ENCODE data around the gene SYTL1. TPM values are rescaled to one million over a fixed set of nuclear protein-coding genes. Genes with fewer than 3 reads are reported as not detected.

SYTL1 gene
- total RNA-seq, 4 donors from 2014 or later = 1.6 to 11.3 (median 4.8) TPM; not detected in 1

GRCh38 chr1:27380224-27380623 is 38.4 kb downstream of the SYTL1 start:
- H3K4me1 ChIP-seq = no peaks in the 10 kb centered on the region

GRCh38 chr1:27380766-27381733 is 39.2 kb downstream of the SYTL1 start:
- DNase-seq = no peak
- Histone ChIP-seq H3K4me3 (no peak overlapping the region), H3K4me1 (no peaks in the 10 kb centered on the region), H3K9me3 (no peaks in the 10 kb centered on the region), H3K36me3 (no peaks in the 10 kb centered on the region), H3K27me3 (no peaks in the 10 kb centered on the region), H3K27ac (no peak overlapping the region)
- intact Hi-C loops (cut with DNase I; ENCODE audit: low total_unique reads) = no loop called here
- no peak for TF ChIP-seq POLR2A (IDR thresholded peaks at IDR 0.05)
- TF ChIP-seq, protein P1, sequence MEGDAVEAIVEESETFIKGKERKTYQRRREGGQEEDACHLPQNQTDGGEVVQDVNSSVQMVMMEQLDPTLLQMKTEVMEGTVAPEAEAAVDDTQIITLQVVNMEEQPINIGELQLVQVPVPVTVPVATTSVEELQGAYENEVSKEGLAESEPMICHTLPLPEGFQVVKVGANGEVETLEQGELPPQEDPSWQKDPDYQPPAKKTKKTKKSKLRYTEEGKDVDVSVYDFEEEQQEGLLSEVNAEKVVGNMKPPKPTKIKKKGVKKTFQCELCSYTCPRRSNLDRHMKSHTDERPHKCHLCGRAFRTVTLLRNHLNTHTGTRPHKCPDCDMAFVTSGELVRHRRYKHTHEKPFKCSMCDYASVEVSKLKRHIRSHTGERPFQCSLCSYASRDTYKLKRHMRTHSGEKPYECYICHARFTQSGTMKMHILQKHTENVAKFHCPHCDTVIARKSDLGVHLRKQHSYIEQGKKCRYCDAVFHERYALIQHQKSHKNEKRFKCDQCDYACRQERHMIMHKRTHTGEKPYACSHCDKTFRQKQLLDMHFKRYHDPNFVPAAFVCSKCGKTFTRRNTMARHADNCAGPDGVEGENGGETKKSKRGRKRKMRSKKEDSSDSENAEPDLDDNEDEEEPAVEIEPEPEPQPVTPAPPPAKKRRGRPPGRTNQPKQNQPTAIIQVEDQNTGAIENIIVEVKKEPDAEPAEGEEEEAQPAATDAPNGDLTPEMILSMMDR (IDR thresholded peaks at IDR 0.05) = no peak

More at GRCh38 chr1:27380224-27380623, 38.4 kb downstream of the SYTL1 start:
- Histone ChIP-seq H3K4me3 (no peak overlapping the region), H3K36me3 (no peaks in the 10 kb centered on the region), H3K9me3 (no peaks in the 10 kb centered on the region), H3K27me3 (no peaks in the 10 kb centered on the region), H3K27ac (no peak overlapping the region)
- DNase-seq = no peak
- intact Hi-C loops (cut with DNase I; ENCODE audit: low total_unique reads) = no loop called here
- TF ChIP-seq, protein P1 (IDR thresholded peaks at IDR 0.05) = no peak
- TF ChIP-seq POLR2A (IDR thresholded peaks at IDR 0.05) = no peak

DNA sequence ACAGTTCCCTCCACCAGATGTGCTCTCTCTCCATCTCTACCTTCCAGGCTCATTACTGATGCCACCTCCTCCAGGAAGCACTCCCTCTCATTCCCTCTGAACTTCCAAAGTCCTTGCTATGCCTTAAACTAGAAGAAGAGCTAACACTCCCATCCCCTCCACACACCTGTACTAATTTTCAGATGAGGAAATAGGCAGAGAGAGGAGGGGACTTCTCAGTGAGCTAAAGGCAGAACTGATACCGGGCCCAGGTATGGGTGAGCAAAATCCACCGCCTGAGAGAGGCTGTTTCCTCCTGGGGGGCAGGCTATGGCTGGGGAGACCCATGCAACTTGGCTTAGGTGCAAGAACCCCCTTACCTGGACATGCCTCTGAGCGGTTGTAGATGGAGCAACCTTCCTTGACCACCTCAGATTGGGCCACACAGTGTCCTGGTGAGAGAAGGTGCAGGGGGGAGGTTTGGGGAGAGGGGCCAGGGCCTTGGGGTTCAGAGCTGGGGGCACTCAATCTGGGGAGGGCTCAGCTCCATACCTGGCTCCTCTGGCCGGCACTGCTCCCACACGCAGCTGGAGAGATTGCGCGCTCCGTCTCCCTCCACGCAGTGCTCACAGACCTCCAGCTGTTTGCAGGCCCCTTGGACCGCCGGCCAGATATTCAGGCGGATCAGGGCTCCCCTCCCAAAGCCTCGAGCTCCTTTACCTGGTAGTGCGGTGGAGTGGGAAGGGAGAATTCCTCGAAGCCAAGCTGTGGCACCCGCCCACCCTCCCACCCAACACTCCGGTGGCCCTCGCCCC is 40.3 kb downstream of the SYTL1 start:
- H3K27ac ChIP-seq = no peak overlapping the region
- DNase-seq = no peak
- H3K4me1 ChIP-seq = no peaks in the 10 kb centered on the region
- no peaks in the 10 kb centered on the region for H3K27me3 ChIP-seq
- H3K36me3 ChIP-seq = no peaks in the 10 kb centered on the region
- intact Hi-C loops (cut with DNase I; ENCODE audit: low total_unique reads) = no loop called here
- TF ChIP-seq, protein P1 (IDR thresholded peaks at IDR 0.05) = no peak
- TF ChIP-seq POLR2A (IDR thresholded peaks at IDR 0.05) = no peak
- H3K4me3 ChIP-seq = no peak overlapping the region
- H3K9me3 ChIP-seq = no peaks in the 10 kb centered on the region

GRCh38 chr1:27383039-27383605 is 41.3 kb downstream of the SYTL1 start, which contains the start of gene CD164L2:
CD164L2 (minus strand) TSS chr1:27383333; CDS start chr1:27383239, 94 bp downstream.
- H3K27me3 ChIP-seq = no peaks in the 10 kb centered on the region
- no peaks in the 10 kb centered on the region for H3K9me3 ChIP-seq
- no peak for DNase-seq
- TF ChIP-seq POLR2A (IDR thresholded peaks at IDR 0.05) = no peak
- TF ChIP-seq, protein P1 (IDR thresholded peaks at IDR 0.05) = no peak
- no peaks in the 10 kb centered on the region for H3K36me3 ChIP-seq
- intact Hi-C loops (cut with DNase I; ENCODE audit: low total_unique reads) = no loop called here
- no peak within 1 kb of the TSS for H3K27ac ChIP-seq
- H3K4me3 ChIP-seq = no peak within 1 kb of the TSS
- no peaks in the 10 kb centered on the region for H3K4me1 ChIP-seq

All from uterus (tissue), 4 donors.